ENCODE results near the gene DYSF. TPM values are rescaled to one million over a fixed set of nuclear protein-coding genes. Genes with fewer than 3 reads are reported as not detected.

The DYSF gene
- polyA plus RNA-seq, 1 of the 3 experiments (the other 2 are of a cell fraction): 0.10 TPM

DNA sequence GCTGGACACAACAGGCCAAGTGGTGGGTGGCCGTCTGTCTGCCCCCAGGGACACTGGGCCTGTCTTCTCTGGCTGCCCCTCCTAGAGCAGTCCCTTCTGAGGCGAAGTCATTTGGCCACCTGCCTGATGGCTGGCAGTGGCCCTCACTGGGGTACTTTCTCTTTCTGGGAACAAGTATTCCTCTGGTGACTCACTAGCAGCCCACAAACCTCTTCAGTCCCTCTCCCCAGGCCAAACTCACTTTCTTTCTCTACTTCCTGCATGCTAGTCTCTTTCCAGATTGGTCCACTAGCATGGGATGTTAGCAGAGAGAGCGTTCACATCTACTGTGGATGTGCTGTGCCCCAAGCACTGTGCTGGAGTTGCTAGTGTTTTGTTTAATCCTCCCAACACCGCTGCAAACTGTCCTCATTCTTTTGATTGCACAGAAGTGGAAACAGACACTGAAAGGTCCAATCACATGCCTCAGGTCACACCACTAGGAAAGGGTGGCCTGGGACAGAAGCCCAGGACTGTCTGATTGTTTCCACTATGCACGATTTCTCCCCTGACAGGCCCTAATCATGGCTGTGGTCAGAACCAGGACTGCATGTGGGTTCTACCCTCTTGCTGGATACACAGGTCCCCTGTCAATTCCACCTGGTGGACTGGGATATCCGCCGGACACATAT, 5.2 kb downstream of the DYSF start:
- TF ChIP-seq MEF2A (IDR thresholded peaks at IDR 0.05; ENCODE audit: borderline replicate concordance, low read depth): no peak
- TF ChIP-seq NFIC (IDR thresholded peaks at IDR 0.05; ENCODE audit: borderline replicate concordance): no peak
- TF ChIP-seq ELF1 (IDR thresholded peaks at IDR 0.05): no peak
- TF ChIP-seq FOXM1 (IDR thresholded peaks at IDR 0.05; ENCODE audit: low read depth): no peak
- TF ChIP-seq FOSL2 (IDR thresholded peaks at IDR 0.05; ENCODE audit: borderline replicate concordance, low read depth): peak; percentile 8; the same call in 1 of the 2 replicates
- no peak for TF ChIP-seq POLR2AphosphoS5 (IDR thresholded peaks at IDR 0.05; ENCODE audit: low read depth, low read length)
- H3K4me2 ChIP-seq: no peak overlapping the region
- POLR2A ChIA-PET: interaction anchor here (0.6 to 0.7 kb wide), 2 partner anchors 8 to 127 kb away, joined by 3 read pairs; partner anchors contain the start of gene ZNF638

DNA sequence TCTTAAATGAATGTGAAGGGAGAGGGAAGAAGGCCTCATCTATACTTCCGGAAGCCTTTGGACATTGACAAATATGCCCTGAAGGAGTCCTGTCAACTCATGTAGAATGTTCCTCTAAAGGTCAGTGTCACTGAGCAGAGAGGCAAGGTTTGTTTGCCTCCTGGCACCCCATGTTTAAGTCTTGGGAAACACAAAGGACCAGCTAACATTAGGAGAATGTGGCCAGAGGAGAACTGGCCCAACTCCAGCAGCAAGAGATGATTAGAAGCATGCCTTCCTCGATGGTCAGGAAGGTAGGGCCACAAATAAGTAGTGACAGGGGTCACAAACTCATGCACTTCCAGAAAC, 5.7 kb downstream of the DYSF start:
- no peaks in the 10 kb centered on the region for H3K36me3 ChIP-seq (replicated peaks in 1 of 2; ENCODE audit: control insufficient read depth in 1 of 2, insufficient read depth in 2 of 2, low read length in 1 of 2)
- H3K27me3 ChIP-seq (ENCODE audit: insufficient read depth): peaks cover 2% of the 10 kb centered on the region; the same call in 1 of the 2 replicates
- CTCF ChIA-PET: interaction anchor here (1.6 to 6.5 kb wide), 3 partner anchors 50 to 302 kb away, joined by 4 to 108 read pairs (median 5); no protein-coding TSS in a partner anchor
- peaks cover 0 to 37% of the 10 kb centered on the region in 2 experiments; a peak in 1 of 4 replicates for H3K4me1 ChIP-seq (ENCODE audit: control insufficient read depth in 1 of 2, insufficient read depth in 2 of 2, low read depth in 1 of 2, low read length in 1 of 2)
- H3K9me3 ChIP-seq: no peaks in the 10 kb centered on the region
- H3F3A ChIP-seq (replicated peaks; ENCODE audit: insufficient read depth): no peaks in the 10 kb centered on the region
- no peak overlapping the region for H3K4me2 ChIP-seq
- H4K20me1 ChIP-seq (ENCODE audit: insufficient read depth): no peaks in the 10 kb centered on the region
- no peak overlapping the region for H3K9ac ChIP-seq
- 60% methylated on average over 2 of the region's 2 CpGs for WGBS (ENCODE audit: low lambda C conversion rate)
- H3K79me2 ChIP-seq (ENCODE audit: insufficient read depth): no peaks in the 10 kb centered on the region
- POLR2A ChIA-PET: no interaction called here
- no peak overlapping the region for H3K27ac ChIP-seq (ENCODE audit: low read depth in 2 of 2, low read length in 1 of 2)
- no peaks in the 10 kb centered on the region for H3K9me2 ChIP-seq
- no peak overlapping the region for H3K4me3 ChIP-seq (ENCODE audit: low read depth in 2 of 2, low read length in 1 of 2)
- no peak overlapping the region for H2AFZ ChIP-seq (ENCODE audit: low read depth)
- DNase-seq: no peak
- TF ChIP-seq, protein P1, sequence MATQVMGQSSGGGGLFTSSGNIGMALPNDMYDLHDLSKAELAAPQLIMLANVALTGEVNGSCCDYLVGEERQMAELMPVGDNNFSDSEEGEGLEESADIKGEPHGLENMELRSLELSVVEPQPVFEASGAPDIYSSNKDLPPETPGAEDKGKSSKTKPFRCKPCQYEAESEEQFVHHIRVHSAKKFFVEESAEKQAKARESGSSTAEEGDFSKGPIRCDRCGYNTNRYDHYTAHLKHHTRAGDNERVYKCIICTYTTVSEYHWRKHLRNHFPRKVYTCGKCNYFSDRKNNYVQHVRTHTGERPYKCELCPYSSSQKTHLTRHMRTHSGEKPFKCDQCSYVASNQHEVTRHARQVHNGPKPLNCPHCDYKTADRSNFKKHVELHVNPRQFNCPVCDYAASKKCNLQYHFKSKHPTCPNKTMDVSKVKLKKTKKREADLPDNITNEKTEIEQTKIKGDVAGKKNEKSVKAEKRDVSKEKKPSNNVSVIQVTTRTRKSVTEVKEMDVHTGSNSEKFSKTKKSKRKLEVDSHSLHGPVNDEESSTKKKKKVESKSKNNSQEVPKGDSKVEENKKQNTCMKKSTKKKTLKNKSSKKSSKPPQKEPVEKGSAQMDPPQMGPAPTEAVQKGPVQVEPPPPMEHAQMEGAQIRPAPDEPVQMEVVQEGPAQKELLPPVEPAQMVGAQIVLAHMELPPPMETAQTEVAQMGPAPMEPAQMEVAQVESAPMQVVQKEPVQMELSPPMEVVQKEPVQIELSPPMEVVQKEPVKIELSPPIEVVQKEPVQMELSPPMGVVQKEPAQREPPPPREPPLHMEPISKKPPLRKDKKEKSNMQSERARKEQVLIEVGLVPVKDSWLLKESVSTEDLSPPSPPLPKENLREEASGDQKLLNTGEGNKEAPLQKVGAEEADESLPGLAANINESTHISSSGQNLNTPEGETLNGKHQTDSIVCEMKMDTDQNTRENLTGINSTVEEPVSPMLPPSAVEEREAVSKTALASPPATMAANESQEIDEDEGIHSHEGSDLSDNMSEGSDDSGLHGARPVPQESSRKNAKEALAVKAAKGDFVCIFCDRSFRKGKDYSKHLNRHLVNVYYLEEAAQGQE (IDR thresholded peaks at IDR 0.05; ENCODE audit: low read depth, low read length): no peak
- TF ChIP-seq NFIC (IDR thresholded peaks at IDR 0.05; ENCODE audit: borderline replicate concordance) (no peak), SMC3 (IDR thresholded peaks at IDR 0.05; ENCODE audit: low read depth, low read length) (no peak), EZH2phosphoT487 (IDR thresholded peaks at IDR 0.05; ENCODE audit: borderline replicate concordance, low read depth) (no peak), GABPA (IDR thresholded peaks at IDR 0.05; ENCODE audit: low read depth) (no peak), EP300 (IDR thresholded peaks at IDR 0.05; ENCODE audit: borderline replicate concordance in 1 of 2, low read depth in 1 of 2, low read length in 1 of 2) (no peak), NRF1 (IDR thresholded peaks at IDR 0.05; ENCODE audit: low read depth, low read length) (no peak), ELF1 (IDR thresholded peaks at IDR 0.05) (no peak), JUND (IDR thresholded peaks at IDR 0.05) (no peak), SIN3A (IDR thresholded peaks at IDR 0.05; ENCODE audit: borderline replicate concordance, low read depth, low read length) (no peak), FOXM1 (IDR thresholded peaks at IDR 0.05; ENCODE audit: low read depth) (no peak), CHD2 (IDR thresholded peaks at IDR 0.05; ENCODE audit: low read length, partially characterized antibody) (no peak), MEF2A (IDR thresholded peaks at IDR 0.05; ENCODE audit: borderline replicate concordance, low read depth) (no peak), YY1 (IDR thresholded peaks at IDR 0.05; ENCODE audit: low read depth) (no peak), RFX5 (IDR thresholded peaks at IDR 0.05; ENCODE audit: low read length) (no peak)
- TF ChIP-seq, protein P2, sequence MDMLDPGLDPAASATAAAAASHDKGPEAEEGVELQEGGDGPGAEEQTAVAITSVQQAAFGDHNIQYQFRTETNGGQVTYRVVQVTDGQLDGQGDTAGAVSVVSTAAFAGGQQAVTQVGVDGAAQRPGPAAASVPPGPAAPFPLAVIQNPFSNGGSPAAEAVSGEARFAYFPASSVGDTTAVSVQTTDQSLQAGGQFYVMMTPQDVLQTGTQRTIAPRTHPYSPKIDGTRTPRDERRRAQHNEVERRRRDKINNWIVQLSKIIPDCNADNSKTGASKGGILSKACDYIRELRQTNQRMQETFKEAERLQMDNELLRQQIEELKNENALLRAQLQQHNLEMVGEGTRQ (IDR thresholded peaks at IDR 0.05; ENCODE audit: borderline replicate concordance, low read depth, low read length): no peak
- TF ChIP-seq, protein P3, sequence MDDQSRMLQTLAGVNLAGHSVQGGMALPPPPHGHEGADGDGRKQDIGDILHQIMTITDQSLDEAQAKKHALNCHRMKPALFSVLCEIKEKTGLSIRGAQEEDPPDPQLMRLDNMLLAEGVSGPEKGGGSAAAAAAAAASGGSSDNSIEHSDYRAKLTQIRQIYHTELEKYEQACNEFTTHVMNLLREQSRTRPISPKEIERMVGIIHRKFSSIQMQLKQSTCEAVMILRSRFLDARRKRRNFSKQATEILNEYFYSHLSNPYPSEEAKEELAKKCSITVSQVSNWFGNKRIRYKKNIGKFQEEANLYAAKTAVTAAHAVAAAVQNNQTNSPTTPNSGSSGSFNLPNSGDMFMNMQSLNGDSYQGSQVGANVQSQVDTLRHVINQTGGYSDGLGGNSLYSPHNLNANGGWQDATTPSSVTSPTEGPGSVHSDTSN (IDR thresholded peaks at IDR 0.05): no peak
- TF ChIP-seq, protein P4, sequence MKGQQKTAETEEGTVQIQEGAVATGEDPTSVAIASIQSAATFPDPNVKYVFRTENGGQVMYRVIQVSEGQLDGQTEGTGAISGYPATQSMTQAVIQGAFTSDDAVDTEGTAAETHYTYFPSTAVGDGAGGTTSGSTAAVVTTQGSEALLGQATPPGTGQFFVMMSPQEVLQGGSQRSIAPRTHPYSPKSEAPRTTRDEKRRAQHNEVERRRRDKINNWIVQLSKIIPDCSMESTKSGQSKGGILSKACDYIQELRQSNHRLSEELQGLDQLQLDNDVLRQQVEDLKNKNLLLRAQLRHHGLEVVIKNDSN (IDR thresholded peaks at IDR 0.05; ENCODE audit: borderline replicate concordance, low read depth): no peak

More for the DNA sequence above, 5.2 kb downstream of the DYSF start:
- DNase-seq: no peak
- H3K27me3 ChIP-seq (ENCODE audit: insufficient read depth): 0 out of 2 replicates have a peak, but pooled peaks cover 5% of the 10 kb centered on the region
- H3F3A ChIP-seq (replicated peaks; ENCODE audit: insufficient read depth): no peaks in the 10 kb centered on the region
- CTCF ChIA-PET: interaction anchor here (1.6 to 6.5 kb wide), 2 partner anchors 51 to 159 kb away, joined by 4 to 108 read pairs; no protein-coding TSS in a partner anchor
- H3K9me2 ChIP-seq: no peaks in the 10 kb centered on the region
- H2AFZ ChIP-seq (ENCODE audit: low read depth): 0 out of 2 replicates have a peak overlapping the region, but pooled peaks have one; percentile 11
- no peak overlapping the region; a peak in 1 of 4 replicates for H3K27ac ChIP-seq (ENCODE audit: low read depth in 2 of 2, low read length in 1 of 2)
- no peak overlapping the region for H3K4me3 ChIP-seq (ENCODE audit: low read depth in 2 of 2, low read length in 1 of 2)
- H3K36me3 ChIP-seq (replicated peaks in 1 of 2; ENCODE audit: control insufficient read depth in 1 of 2, insufficient read depth in 2 of 2, low read length in 1 of 2): no peaks in the 10 kb centered on the region
- no peaks in the 10 kb centered on the region for H3K9me3 ChIP-seq
- peaks cover 0 to 40% of the 10 kb centered on the region in 2 experiments; a peak in 1 of 4 replicates for H3K4me1 ChIP-seq (ENCODE audit: control insufficient read depth in 1 of 2, insufficient read depth in 2 of 2, low read depth in 1 of 2, low read length in 1 of 2)
- WGBS (ENCODE audit: low lambda C conversion rate): 66% methylated on average over 7 of the region's 7 CpGs
- no peaks in the 10 kb centered on the region for H4K20me1 ChIP-seq (ENCODE audit: insufficient read depth)
- H3K79me2 ChIP-seq (ENCODE audit: insufficient read depth): no peaks in the 10 kb centered on the region
- H3K9ac ChIP-seq: no peak overlapping the region
